Uterus (tissue), 4 donors: ENCODE results near the gene SNX2. TPM values are rescaled to one million over a fixed set of nuclear protein-coding genes. Genes with fewer than 3 reads are reported as not detected.
A peak's percentile ranks its signal among the peaks of the same experiment; 100 is the strongest.
"Not testable (repeated sequence)": the region's sequence is repeated elsewhere in the genome, so short reads cannot be mapped to it uniquely, and the experiment has no call there.

Experiments used
- DNase-seq, 2 donors: peaks; one replicate each; pipeline ENCODE4 v3.0.0-alpha.2; 2019 to 2020
- H3K27ac ChIP-seq, 2 donors: fragments of 200-600 bp; sonication (generic); 1 replicate in 1 of 2; 2 replicates in 1 of 2; pipeline ENCODE4 v1.5.1; 2016 to 2018
- H3K27me3 ChIP-seq, 2 donors: fragments of 200-600 bp; sonication (generic); one replicate each; pipeline ENCODE4 v1.5.1; 2018 to 2019; ENCODE audit warnings: control low read depth in 1 of 2
- H3K36me3 ChIP-seq, 2 donors: fragments of 200-600 bp; sonication (generic); one replicate each; pipeline ENCODE4 v1.5.1; 2019; ENCODE audit warnings: control low read depth in 1 of 2
- H3K4me1 ChIP-seq, 2 donors: fragments of 200-600 bp; sonication (generic); one replicate each; pipeline ENCODE4 v1.5.1; 2018 to 2019; ENCODE audit warnings: control low read depth in 1 of 2
- H3K4me3 ChIP-seq, 2 donors: fragments of 200-600 bp; sonication (generic); 1 replicate in 1 of 2; 2 replicates in 1 of 2; pipeline ENCODE4 v1.5.1; 2018 to 2019; ENCODE audit warnings: mild to moderate bottlenecking in 1 of 2
- H3K9me3 ChIP-seq, 2 donors: fragments of 200-600 bp; sonication (generic); one replicate each; pipeline ENCODE4 v1.5.1; 2019; ENCODE audit warnings: control low read depth in 1 of 2
- CTCF ChIP-seq, 4 experiments: fragments of 200-600 bp in 2 of 4; fragments of 450-650 bp in 2 of 4; sonication (generic) in 2 of 4; IDR thresholded peaks; one replicate each; pipeline ENCODE4 v1.5.1; 2016 to 2019; ENCODE audit warnings: antibody characterized with exemption in 4 of 4, mild to moderate bottlenecking in 2 of 4, moderate library complexity in 1 of 4
- POLR2A ChIP-seq, 2 donors: fragments of 450-650 bp; IDR thresholded peaks; one replicate each; pipeline ENCODE4 v1.6.1; 2016; ENCODE audit warnings: antibody characterized with exemption in 2 of 2, mild to moderate bottlenecking in 1 of 2, moderate library complexity in 1 of 2
- intact Hi-C: fragments of 100-400 bp; cut with DNase I; formaldehyde crosslinking; loops from one replicate; pipeline ENCODE4 v1.15.1; 2023; ENCODE audit warnings: low total_unique reads
- total RNA-seq, 4 donors: library from RNA; depleted of rRNA in 3 of 4; stranded (reverse); fragments of >200 nt in 3 of 4; gene quantifications; one replicate each; pipeline versions ENCODE4 v1.1.0 to v1.2.4, GENCODE V29; 2014 to 2023
- donor health status: DM: yes; HTN: yes; CAD: no.

Gene SNX2
- total RNA-seq, 4 donors from 2014 or later = 22.5 to 128 (median 99.6) TPM

- no peaks in the 10 kb centered on the region for H3K36me3 ChIP-seq
- DNase-seq = no peak
- H3K9me3 ChIP-seq = no peaks in the 10 kb centered on the region
- peak overlapping the region; percentile 90 to 96 for H3K27ac ChIP-seq
- H3K4me1 ChIP-seq = peaks cover 0 to 7% of the 10 kb centered on the region in 2 donors
- no peak for TF ChIP-seq CTCF (IDR thresholded peaks at IDR 0.05)
- TF ChIP-seq POLR2A (IDR thresholded peaks at IDR 0.05) = no peak
- H3K4me3 ChIP-seq = peak overlapping the region; percentile 85 to 100
- intact Hi-C loops = no loop called here
- H3K27me3 ChIP-seq = no peaks in the 10 kb centered on the region
These were observed 71.2 kb downstream of the SNX2 start for GRCh38 chr5:122846051-122846550.

- intact Hi-C loops = no loop called here
These were observed 72.8 kb downstream of the SNX2 start for GRCh38 chr5:122847687-122848081.

GRCh38 chr5:122849771-122850170, 74.9 kb downstream of the SNX2 start:
- Histone ChIP-seq H3K4me1 (no peaks in the 10 kb centered on the region), H3K4me3 (no peak overlapping the region), H3K36me3 (no peaks in the 10 kb centered on the region), H3K9me3 (no peaks in the 10 kb centered on the region), H3K27ac (no peak overlapping the region), H3K27me3 (no peaks in the 10 kb centered on the region)
- intact Hi-C loops = no loop called here
- TF ChIP-seq CTCF (IDR thresholded peaks at IDR 0.05) (no peak), POLR2A (IDR thresholded peaks at IDR 0.05) (no peak)
- no peak for DNase-seq

More at GRCh38 chr5:122847687-122848081, 72.8 kb downstream of the SNX2 start:
- H3K27ac ChIP-seq = no peak overlapping the region
- H3K27me3 ChIP-seq = no peaks in the 10 kb centered on the region
- H3K4me1 ChIP-seq = peaks cover 0 to 7% of the 10 kb centered on the region in 2 donors
- H3K4me3 ChIP-seq = no peak overlapping the region
- no peak for DNase-seq
- TF ChIP-seq POLR2A (IDR thresholded peaks at IDR 0.05) = no peak
- no peak for TF ChIP-seq CTCF (IDR thresholded peaks at IDR 0.05)
- H3K9me3 ChIP-seq = no peaks in the 10 kb centered on the region
- H3K36me3 ChIP-seq = no peaks in the 10 kb centered on the region

GRCh38 chr5:122857538-122857937, 82.7 kb downstream of the SNX2 start:
- DNase-seq, H3K4me3 ChIP-seq, H3K36me3 ChIP-seq, H3K4me1 ChIP-seq, H3K9me3 ChIP-seq, intact Hi-C loops, H3K27me3 ChIP-seq, H3K27ac ChIP-seq: not testable (repeated sequence)

GRCh38 chr5:122858451-122858850, 83.6 kb downstream of the SNX2 start:
- TF ChIP-seq POLR2A (IDR thresholded peaks at IDR 0.05) = no peak
- no peak overlapping the region for H3K27ac ChIP-seq

GRCh38 chr5:122863240-122863639, 88.4 kb downstream of the SNX2 start:
- Histone ChIP-seq H3K4me1 (no peaks in the 10 kb centered on the region), H3K36me3 (no peaks in the 10 kb centered on the region), H3K4me3 (no peak overlapping the region), H3K27ac (no peak overlapping the region), H3K9me3 (no peaks in the 10 kb centered on the region), H3K27me3 (no peaks in the 10 kb centered on the region)
- TF ChIP-seq POLR2A (IDR thresholded peaks at IDR 0.05) = no peak
- no peak for TF ChIP-seq CTCF (IDR thresholded peaks at IDR 0.05)
- intact Hi-C loops = no loop called here
- no peak for DNase-seq

More at GRCh38 chr5:122858451-122858850, 83.6 kb downstream of the SNX2 start:
- intact Hi-C loops = no loop called here
- H3K27me3 ChIP-seq = no peaks in the 10 kb centered on the region
- no peaks in the 10 kb centered on the region for H3K36me3 ChIP-seq
- no peak for DNase-seq
- no peaks in the 10 kb centered on the region for H3K9me3 ChIP-seq
- no peaks in the 10 kb centered on the region for H3K4me1 ChIP-seq
- H3K4me3 ChIP-seq = no peak overlapping the region
